Stimulated activated naive CD8-positive, alpha-beta T cell treated with anti-CD3 and anti-CD28 coated beads, Interleukin-15, Interleukin-2, amounts not matched to agents 100 ng/mL and 50 ng/mL, for 24 hours (primary cell): Measurements from ENCODE around the gene ZFYVE19.

Experiments
- H3K27ac Mint-ChIP-seq: one replicate; pipeline ENCODE4 v1.8.0; 2021; ENCODE audit warnings: mild to moderate bottlenecking, mixed read lengths
- H3K27me3 Mint-ChIP-seq: one replicate; pipeline ENCODE4 v1.8.0; 2021; ENCODE audit warnings: mixed read lengths
- H3K36me3 Mint-ChIP-seq: one replicate; pipeline ENCODE4 v1.8.0; 2021; ENCODE audit warnings: low read depth, mixed read lengths
- H3K4me1 Mint-ChIP-seq: one replicate; pipeline ENCODE4 v1.8.0; 2021; ENCODE audit warnings: low read depth, mixed read lengths
- H3K4me3 Mint-ChIP-seq: one replicate; pipeline ENCODE4 v1.8.0; 2021; ENCODE audit warnings: mild to moderate bottlenecking, mixed read lengths
- H3K9me3 Mint-ChIP-seq: one replicate; pipeline ENCODE4 v1.8.0; 2021; ENCODE audit warnings: mixed read lengths

The ZFYVE19 gene

DNA sequence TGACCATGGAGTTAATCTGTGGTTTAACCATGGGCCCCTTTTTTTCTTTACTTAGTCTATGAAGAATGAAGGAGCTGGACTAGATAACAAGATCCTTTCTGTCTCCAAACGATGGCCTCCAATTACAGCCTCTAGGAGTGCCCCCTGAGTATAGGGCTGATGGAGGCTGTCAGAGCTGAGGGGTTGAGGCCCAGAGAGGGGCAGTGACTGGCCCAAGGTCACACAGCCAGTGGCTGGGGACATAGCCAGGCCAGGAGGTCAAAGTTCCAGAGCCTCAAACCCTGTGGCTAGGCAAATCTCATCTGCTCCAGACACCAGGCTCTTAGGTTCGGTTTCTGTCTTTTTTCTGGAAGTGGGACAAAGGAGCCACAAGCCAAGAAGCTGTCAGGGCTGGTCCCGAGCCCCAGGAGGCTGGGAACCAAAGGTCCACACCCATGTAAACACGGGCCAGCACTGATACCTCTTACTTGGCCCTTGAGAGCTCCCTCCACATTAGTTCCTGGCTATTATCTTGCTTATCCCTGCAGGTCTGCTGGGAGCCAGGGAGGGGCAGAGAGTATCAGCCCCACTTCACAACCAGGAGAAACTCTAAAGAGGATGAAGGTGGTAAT, 56.9 kb downstream of the ZFYVE19 start:
- peaks cover 7% of the 10 kb centered on the region for H3K4me1 Mint-ChIP-seq
- no peak overlapping the region for H3K27ac Mint-ChIP-seq
- no peaks in the 10 kb centered on the region for H3K9me3 Mint-ChIP-seq
- no peak overlapping the region for H3K4me3 Mint-ChIP-seq
- H3K36me3 Mint-ChIP-seq = no peaks in the 10 kb centered on the region
- H3K27me3 Mint-ChIP-seq = no peaks in the 10 kb centered on the region
